ENCODE results near the gene ZFP36L1.

Gene ZFP36L1

GRCh38 chr14:68823434-68824206, 30.8 kb upstream of the ZFP36L1 start:
- TF ChIP-seq CTCF (IDR thresholded peaks at IDR 0.05), result no peak
- no peak overlapping the region for H3K4me3 ChIP-seq
- peaks cover 0 to 17% (median 8%) of the 10 kb centered on the region in 4 donors for H3K4me1 ChIP-seq
- intact Hi-C loops (cut with DNase I; ENCODE audit: low total_unique reads), result loop anchor here (5.0 kb wide), 1 partner anchor 891 kb away; no protein-coding TSS in a partner anchor
- no peak for DNase-seq
- no peaks in the 10 kb centered on the region for H3K27me3 ChIP-seq
- H3K27ac ChIP-seq, result no peak overlapping the region
- H3K36me3 ChIP-seq, result no peaks in the 10 kb centered on the region
- no peaks in the 10 kb centered on the region for H3K9me3 ChIP-seq

- no peak overlapping the region for H3K27ac ChIP-seq
- no peak for DNase-seq
- H3K9me3 ChIP-seq, result no peaks in the 10 kb centered on the region
- H3K4me1 ChIP-seq, result peaks cover 0 to 17% (median 8%) of the 10 kb centered on the region in 4 donors
- no peaks in the 10 kb centered on the region for H3K36me3 ChIP-seq
- H3K4me3 ChIP-seq, result no peak overlapping the region
- TF ChIP-seq CTCF (IDR thresholded peaks at IDR 0.05), result no peak
- H3K27me3 ChIP-seq, result no peaks in the 10 kb centered on the region
- intact Hi-C loops (cut with DNase I; ENCODE audit: low total_unique reads), result loop anchor here (5.0 kb wide), 1 partner anchor 891 kb away; no protein-coding TSS in a partner anchor
Measured at GRCh38 chr14:68822926-68823325, 30.1 kb upstream of the ZFP36L1 start.

- Histone ChIP-seq H3K27me3 (no peaks in the 10 kb centered on the region), H3K4me3 (no peak overlapping the region), H3K4me1 (peaks cover 0 to 19% (median 10%) of the 10 kb centered on the region in 4 donors), H3K36me3 (no peaks in the 10 kb centered on the region), H3K9me3 (no peaks in the 10 kb centered on the region), H3K27ac (no peak overlapping the region)
- TF ChIP-seq CTCF (IDR thresholded peaks at IDR 0.05), result no peak
- intact Hi-C loops (cut with DNase I; ENCODE audit: low total_unique reads), result loop anchor here (5.0 kb wide), 1 partner anchor 890 kb away; no protein-coding TSS in a partner anchor
- no peak for DNase-seq
Measured at GRCh38 chr14:68822132-68822651, 29.3 kb upstream of the ZFP36L1 start.

GRCh38 chr14:68820999-68821683, 28.3 kb upstream of the ZFP36L1 start:
- no peaks in the 10 kb centered on the region for H3K9me3 ChIP-seq
- H3K4me1 ChIP-seq, result peaks cover 0 to 24% (median 16%) of the 10 kb centered on the region in 4 donors
- no peak overlapping the region for H3K4me3 ChIP-seq
- DNase-seq, result no peak
- intact Hi-C loops (cut with DNase I; ENCODE audit: low total_unique reads), result loop anchor here (5.0 kb wide), 1 partner anchor 889 kb away; no protein-coding TSS in a partner anchor
- H3K36me3 ChIP-seq, result no peaks in the 10 kb centered on the region
- no peaks in the 10 kb centered on the region for H3K27me3 ChIP-seq
- TF ChIP-seq CTCF (IDR thresholded peaks at IDR 0.05), result no peak
- no peak overlapping the region for H3K27ac ChIP-seq

GRCh38 chr14:68820536-68820935, 27.7 kb upstream of the ZFP36L1 start:
- Histone ChIP-seq H3K36me3 (no peaks in the 10 kb centered on the region), H3K4me3 (no peak overlapping the region), H3K27ac (no peak overlapping the region), H3K4me1 (peaks cover 0 to 29% (median 22%) of the 10 kb centered on the region in 4 donors), H3K27me3 (no peaks in the 10 kb centered on the region), H3K9me3 (no peaks in the 10 kb centered on the region)
- no peak for TF ChIP-seq CTCF (IDR thresholded peaks at IDR 0.05)
- intact Hi-C loops (cut with DNase I; ENCODE audit: low total_unique reads), result loop anchor here (5.0 kb wide), 1 partner anchor 888 kb away; no protein-coding TSS in a partner anchor
- no peak for DNase-seq
